Stomach (tissue), 9 donors: ENCODE data around the gene TCIRG1. TPM values are rescaled to one million over a fixed set of nuclear protein-coding genes. Genes with fewer than 3 reads are reported as not detected.

ENCODE experiments used
- DNase-seq, 2 donors: peaks; one replicate each; pipeline versions ENCODE4 v3.0.0 to v3.0.0-alpha.2; 2013 to 2019
- H3K27ac ChIP-seq, 5 donors: fragments of 200-600 bp in 4 of 5; sonication (generic) in 4 of 5; one replicate each; pipeline ENCODE4 v1.5.1; 2013 to 2019; ENCODE audit warnings: mild to moderate bottlenecking in 1 of 5, moderate library complexity in 1 of 5
- H3K27me3 ChIP-seq, 3 donors: fragments of 200-600 bp; sonication (generic); one replicate each; pipeline ENCODE4 v1.5.1; 2017 to 2019; ENCODE audit warnings: mixed run types in 1 of 3
- H3K36me3 ChIP-seq, 4 donors: fragments of 200-600 bp; sonication (generic); 1 replicate in 3 of 4; 2 replicates in 1 of 4; pipeline ENCODE4 v1.5.1; 2016 to 2019
- H3K4me1 ChIP-seq, 4 donors: fragments of 200-600 bp; sonication (generic); one replicate each; pipeline ENCODE4 v1.5.1; 2016 to 2019
- H3K4me3 ChIP-seq, 4 donors: fragments of 200-600 bp; sonication (generic) in 3 of 4; one replicate each; pipeline ENCODE4 v1.5.1; 2016 to 2019; ENCODE audit warnings: mild to moderate bottlenecking in 1 of 4
- H3K9me3 ChIP-seq, 4 donors: fragments of 200-600 bp; sonication (generic); one replicate each; pipeline ENCODE4 v1.5.1; 2016 to 2019
- CTCF ChIP-seq, 7 experiments: fragments of 450-650 bp in 4 of 7; fragments of 200-600 bp in 3 of 7; sonication (generic) in 3 of 7; IDR thresholded peaks; one replicate each; pipeline ENCODE4 v1.5.1; 2016 to 2019; ENCODE audit warnings: antibody characterized with exemption in 7 of 7, control low read depth in 2 of 7, mild to moderate bottlenecking in 1 of 7
- EP300 ChIP-seq: sonication (generic); formaldehyde crosslinking; IDR thresholded peaks from one replicate; pipeline ENCODE4 v1.6.1; 2017; ENCODE audit warnings: antibody characterized with exemption
- POLR2A ChIP-seq, 4 donors: fragments of 450-650 bp; IDR thresholded peaks; one replicate each; pipeline ENCODE4 v1.6.1; 2016; ENCODE audit warnings: antibody characterized with exemption in 4 of 4, control low read depth in 2 of 4, mild to moderate bottlenecking in 1 of 4, moderate library complexity in 1 of 4
- POLR2AphosphoS5 ChIP-seq, 3 donors: sonication (generic); formaldehyde crosslinking; IDR thresholded peaks; one replicate each; pipeline ENCODE4 v1.6.1; 2016; ENCODE audit warnings: antibody characterized with exemption in 3 of 3
- WGBS, 5 donors: extraction: QIAGEN DNeasy Blood & Tissue Kit in 3 of 5; methylation state at CpG; one replicate each; pipeline versions ENCODE4 v1.1.5 to v1.1.7; 2013 to 2018; 5-methylcytosine and 5-hydroxymethylcytosine counted together
- intact Hi-C: fragments of 100-400 bp; cut with DNase I; formaldehyde crosslinking; loops from one replicate; pipeline ENCODE4 v1.15.1; 2023; ENCODE audit warnings: low total_unique reads
- polyA plus RNA-seq, 3 donors: library from polyadenylated mRNA; stranded (reverse); fragments of 200-250 nt; gene quantifications; one replicate each; pipeline ENCODE4 v1.2.3, GENCODE V29; 2013
- total RNA-seq, 5 donors: library from RNA; depleted of rRNA; stranded (reverse); fragments of >200 nt; gene quantifications; one replicate each; pipeline versions ENCODE4 v1.1.0 to v1.2.3, GENCODE V29; 2014 to 2016
- donor health status: healthy with polysubstance abuse.
- donor health status: Bipolar disorder and iron deficiency.
- donor health status: healthy.

TCIRG1 gene
- total and polyA plus RNA-seq, 8 donors: 46.3 to 835 (median 192) TPM

- H3K27ac ChIP-seq: no peak overlapping the region
- DNase-seq: no peak
- H3K9me3 ChIP-seq: no peaks in the 10 kb centered on the region
- intact Hi-C loops: no loop called here
- TF ChIP-seq POLR2AphosphoS5 (IDR thresholded peaks at IDR 0.05) (no peak), EP300 (no peak), CTCF (IDR thresholded peaks at IDR 0.05) (no peak), POLR2A (IDR thresholded peaks at IDR 0.05) (no peak)
- H3K36me3 ChIP-seq: peaks cover 40 to 88% (median 80%) of the 10 kb centered on the region in 4 donors
- peaks cover 0 to 5% (median 2%) of the 10 kb centered on the region in 4 donors for H3K4me1 ChIP-seq
- H3K27me3 ChIP-seq: no peaks in the 10 kb centered on the region
- WGBS, 5 donors: 86 to 95% (median 92%) methylated on average over 12 of the region's 12 CpGs
- no peak overlapping the region for H3K4me3 ChIP-seq
Measured at GRCh38 chr11:68056317-68057285, 17.8 kb downstream of the TCIRG1 start.

GRCh38 chr11:68057807-68058206, 19.0 kb downstream of the TCIRG1 start:
- H3K27me3 ChIP-seq: no peaks in the 10 kb centered on the region
- no peak for DNase-seq
- intact Hi-C loops: no loop called here
- H3K36me3 ChIP-seq: peaks cover 44 to 88% (median 80%) of the 10 kb centered on the region in 4 donors
- TF ChIP-seq POLR2AphosphoS5 (IDR thresholded peaks at IDR 0.05) (no peak), POLR2A (IDR thresholded peaks at IDR 0.05) (no peak), CTCF (IDR thresholded peaks at IDR 0.05) (no peak), EP300 (no peak)
- no peak overlapping the region for H3K4me3 ChIP-seq
- no peaks in the 10 kb centered on the region for H3K9me3 ChIP-seq
- H3K4me1 ChIP-seq: no peaks in the 10 kb centered on the region
- no peak overlapping the region for H3K27ac ChIP-seq
- WGBS, 5 donors: 94 to 96% (median 95%) methylated on average over 4 of the region's 4 CpGs

GRCh38 chr11:68061508-68061907, 22.7 kb downstream of the TCIRG1 start:
- H3K9me3 ChIP-seq: no peaks in the 10 kb centered on the region
- no peaks in the 10 kb centered on the region for H3K4me1 ChIP-seq
- DNase-seq: no peak
- WGBS, 5 donors: 92 to 97% (median 94%) methylated on average over 7 of the region's 7 CpGs
- H3K36me3 ChIP-seq: peaks cover 71 to 100% (median 95%) of the 10 kb centered on the region in 4 donors
- intact Hi-C loops: no loop called here
- H3K27me3 ChIP-seq: no peaks in the 10 kb centered on the region
- TF ChIP-seq EP300 (no peak), POLR2AphosphoS5 (IDR thresholded peaks at IDR 0.05) (no peak), CTCF (IDR thresholded peaks at IDR 0.05) (no peak), POLR2A (IDR thresholded peaks at IDR 0.05) (no peak)
- H3K4me3 ChIP-seq: no peak overlapping the region
- H3K27ac ChIP-seq: no peak overlapping the region

- 83 to 96% (median 88%) methylated on average over 2 of the region's 2 CpGs for WGBS, 5 donors
Measured at GRCh38 chr11:68064926-68065325, 26.1 kb downstream of the TCIRG1 start.

More at GRCh38 chr11:68064926-68065325, 26.1 kb downstream of the TCIRG1 start:
- Histone ChIP-seq H3K27me3 (no peaks in the 10 kb centered on the region), H3K4me1 (no peaks in the 10 kb centered on the region), H3K27ac (no peak overlapping the region), H3K9me3 (no peaks in the 10 kb centered on the region), H3K4me3 (no peak overlapping the region), H3K36me3 (peaks cover 82 to 100% (median 100%) of the 10 kb centered on the region in 4 donors)
- intact Hi-C loops: no loop called here
- TF ChIP-seq CTCF (IDR thresholded peaks at IDR 0.05): no peak
- TF ChIP-seq EP300: no peak
- TF ChIP-seq POLR2AphosphoS5 (IDR thresholded peaks at IDR 0.05): no peak
- no peak for TF ChIP-seq POLR2A (IDR thresholded peaks at IDR 0.05)
- peak in 1 of 2 donors; percentile 5 for DNase-seq
